ENCODE data around the gene GRIA4.
"Not testable (repeated sequence)": the region's sequence is repeated elsewhere in the genome, so short reads cannot be mapped to it uniquely, and the experiment has no call there.

The GRIA4 gene

GRCh38 chr11:105862736-105863367 is 253.0 kb downstream of the GRIA4 start:
- DNase-seq (ENCODE audit: low spot score), result peak; percentile 81

GRCh38 chr11:105863523-105863922 is 253.7 kb downstream of the GRIA4 start:
- DNase-seq (ENCODE audit: low spot score), result no peak

- DNase-seq (ENCODE audit: low spot score), result no peak
Measured at GRCh38 chr11:105867742-105868141, 257.9 kb downstream of the GRIA4 start.

- no peak for DNase-seq (ENCODE audit: low spot score)
Measured at GRCh38 chr11:105868762-105869285, 259.0 kb downstream of the GRIA4 start.

- DNase-seq (ENCODE audit: low spot score), result no peak
Measured at GRCh38 chr11:105870516-105871113, 260.7 kb downstream of the GRIA4 start.

- no peak for DNase-seq (ENCODE audit: low spot score)
Measured at GRCh38 chr11:105878510-105878909, 268.6 kb downstream of the GRIA4 start.

- not testable (repeated sequence) for DNase-seq (ENCODE audit: low spot score)
Measured at GRCh38 chr11:105878927-105879326, 269.1 kb downstream of the GRIA4 start.

- DNase-seq (ENCODE audit: low spot score), result no peak
Measured at GRCh38 chr11:105881027-105881426, 271.2 kb downstream of the GRIA4 start.

GRCh38 chr11:105884436-105884835 is 274.6 kb downstream of the GRIA4 start:
- no peak for DNase-seq (ENCODE audit: low spot score)

GRCh38 chr11:105891685-105892084 is 281.8 kb downstream of the GRIA4 start:
- no peak for DNase-seq (ENCODE audit: low spot score)

- no peak for DNase-seq (ENCODE audit: low spot score)
Measured at GRCh38 chr11:105897161-105897560, 287.3 kb downstream of the GRIA4 start.

- peak; percentile 93 for DNase-seq (ENCODE audit: low spot score)
Measured at GRCh38 chr11:105899772-105900171, 289.9 kb downstream of the GRIA4 start.

- no peak for DNase-seq (ENCODE audit: low spot score)
Measured at GRCh38 chr11:105900515-105901035, 290.7 kb downstream of the GRIA4 start.

- DNase-seq (ENCODE audit: low spot score), result no peak
Measured at GRCh38 chr11:105903113-105903512, 293.2 kb downstream of the GRIA4 start.

- DNase-seq (ENCODE audit: low spot score), result no peak
Measured at GRCh38 chr11:105906517-105906916, 296.6 kb downstream of the GRIA4 start.

GRCh38 chr11:105907319-105907718 is 297.4 kb downstream of the GRIA4 start:
- no peak for DNase-seq (ENCODE audit: low spot score)

GRCh38 chr11:105910095-105910715 is 300.3 kb downstream of the GRIA4 start:
- DNase-seq (ENCODE audit: low spot score), result no peak

GRCh38 chr11:105911454-105911853 is 301.6 kb downstream of the GRIA4 start:
- no peak for DNase-seq (ENCODE audit: low spot score)

- DNase-seq (ENCODE audit: low spot score), result no peak
Measured at GRCh38 chr11:105912666-105913065, 302.8 kb downstream of the GRIA4 start.

- DNase-seq (ENCODE audit: low spot score), result peak; percentile 59
Measured at GRCh38 chr11:105915021-105915420, 305.1 kb downstream of the GRIA4 start.

- DNase-seq (ENCODE audit: low spot score), result no peak
Measured at GRCh38 chr11:105918039-105918438, 308.2 kb downstream of the GRIA4 start.

- no peak for DNase-seq (ENCODE audit: low spot score)
Measured at GRCh38 chr11:105918600-105918999, 308.7 kb downstream of the GRIA4 start.

GRCh38 chr11:105923252-105923651 is 313.4 kb downstream of the GRIA4 start:
- DNase-seq (ENCODE audit: low spot score), result no peak

All from globus pallidus (tissue), 1 donor.